A549 (cell line): ENCODE measurements around the gene CYP8B1. TPM values are rescaled to one million over a fixed set of nuclear protein-coding genes. Genes with fewer than 3 reads are reported as not detected.

Source experiments
- ATAC-seq, 2 experiments: fragments of 200-7000 bp in 1 of 2; fragments of >200 bp in 1 of 2; cut with Nextera tagmentation in 1 of 2; cut with Tn5 transposase in 1 of 2; 3 replicates each; pipeline versions ENCODE4 v1.8.0 to v1.9.1; 2018 to 2020; ENCODE audit warnings: mild to moderate bottlenecking in 1 of 2, moderate library complexity in 1 of 2
- CTCF ChIA-PET: fragments of 300-600 bp; sonication (Branson Sonifier 250); formaldehyde crosslinking; extraction: SDS; loops from one replicate; lab custom pipeline; 2021; ENCODE audit warnings: antibody characterized with exemption, inconsistent platforms; lab: Yijun Ruan, JAX
- POLR2A ChIA-PET: fragments of 350-600 bp; formaldehyde crosslinking; extraction: SDS; loops from one replicate; lab custom pipeline; 2021; ENCODE audit warnings: antibody characterized with exemption, inconsistent platforms; lab: Yijun Ruan, JAX
- DNase-seq, 2 experiments: peaks; one replicate each; pipeline versions ENCODE4 v3.0.0 to v3.0.0-alpha.2; 2011 to 2016; ENCODE audit warnings: low read depth in 1 of 2, low spot score in 1 of 2
- FAIRE-seq: peaks from 2 replicates; lab custom pipeline; 2011; peaks lifted over from hg19 to GRCh38; lab: Jason Lieb, UNC
- H3K27ac ChIP-seq, 2 experiments: fragments of >200 bp; sonication (Bioruptor Twin); formaldehyde crosslinking; 3 replicates each; pipeline ENCODE4 v1.5.1; 2016 to 2017
- H3K4me1 ChIP-seq: fragments of >200 bp; sonication (Bioruptor Twin); formaldehyde crosslinking; 3 replicates; pipeline ENCODE4 v1.6.1; 2016
- H3K4me2 ChIP-seq: fragments of >200 bp; sonication (Bioruptor Twin); formaldehyde crosslinking; 3 replicates; pipeline ENCODE4 v1.6.1; 2016
- H3K4me3 ChIP-seq: fragments of >200 bp; sonication (Bioruptor Twin); formaldehyde crosslinking; 3 replicates; pipeline ENCODE4 v1.5.1; 2016
- H3K9me3 ChIP-seq: fragments of >200 bp; sonication (Bioruptor Twin); formaldehyde crosslinking; 3 replicates; pipeline ENCODE4 v1.6.1; 2016
- ATOH8 ChIP-seq: fragments of 250-450 bp; sonication (Bioruptor Pico); IDR thresholded peaks from 2 replicates; pipeline ENCODE4 v1.5.0; 2020; ENCODE audit warnings: low read depth, mild to moderate bottlenecking, moderate library complexity
- BHLHE40 ChIP-seq: IDR thresholded peaks from 2 replicates; pipeline ENCODE4 v1.6.1; 2012; ENCODE audit warnings: low read depth, low read length, inconsistent platforms
- CBX8 ChIP-seq: fragments of 200-600 bp; sonication (generic); IDR thresholded peaks from 2 replicates; pipeline ENCODE4 v1.6.1; 2016
- E2F6 ChIP-seq: IDR thresholded peaks from 2 replicates; pipeline ENCODE4 v1.6.1; 2012; ENCODE audit warnings: low read depth, borderline replicate concordance
- EP300 ChIP-seq, 2 experiments: fragments of >200 bp; sonication (Bioruptor Twin); formaldehyde crosslinking; IDR thresholded peaks; 2 replicates in 1 of 2; 3 replicates in 1 of 2; pipeline ENCODE4 v1.6.1; 2016 to 2017
- FOSB ChIP-seq: fragments of 250-450 bp; sonication (Bioruptor Pico); IDR thresholded peaks from 2 replicates; pipeline ENCODE4 v1.5.0; 2020; ENCODE audit warnings: mild to moderate bottlenecking, moderate library complexity
- FOSL2 ChIP-seq, 2 experiments: fragments of 450-650 bp in 1 of 2; fragments of >200 bp in 1 of 2; sonication (Bioruptor Twin) in 1 of 2; formaldehyde crosslinking; IDR thresholded peaks; 2 replicates each; pipeline versions ENCODE4 v1.5.0 to v1.6.1; 2016 to 2020; ENCODE audit warnings: mild to moderate bottlenecking in 1 of 2, moderate library complexity in 1 of 2
- FOXS1 ChIP-seq: fragments of 250-450 bp; sonication (Bioruptor Pico); IDR thresholded peaks from 2 replicates; pipeline ENCODE4 v1.5.0; 2020; ENCODE audit warnings: mild to moderate bottlenecking, moderate library complexity
- HES2 ChIP-seq: fragments of >200 bp; sonication (Bioruptor Twin); formaldehyde crosslinking; IDR thresholded peaks from 2 replicates; pipeline ENCODE4 v1.6.1; 2016
- HEYL ChIP-seq: fragments of 250-450 bp; sonication (Bioruptor Pico); IDR thresholded peaks from 2 replicates; pipeline ENCODE4 v1.8.0; 2021; ENCODE audit warnings: mild to moderate bottlenecking, moderate library complexity
- HOXB5 ChIP-seq: fragments of 250-450 bp; sonication (Bioruptor Pico); IDR thresholded peaks from 2 replicates; pipeline ENCODE4 v1.5.0; 2020; ENCODE audit warnings: mild to moderate bottlenecking, moderate library complexity
- JUNB ChIP-seq: fragments of >200 bp; sonication (Bioruptor Twin); formaldehyde crosslinking; IDR thresholded peaks from 2 replicates; pipeline ENCODE4 v1.6.1; 2016
- NPAS2 ChIP-seq: fragments of 250-450 bp; sonication (Bioruptor Pico); IDR thresholded peaks from 2 replicates; pipeline ENCODE4 v1.8.0; 2022; ENCODE audit warnings: mild to moderate bottlenecking, moderate library complexity, borderline replicate concordance
- NR3C1 ChIP-seq: fragments of >200 bp; sonication (Bioruptor Twin); formaldehyde crosslinking; IDR thresholded peaks from 3 replicates; pipeline ENCODE4 v1.6.1; 2017
- PBX3 ChIP-seq: IDR thresholded peaks from 2 replicates; pipeline ENCODE4 v1.6.1; 2012
- POLR2AphosphoS2 ChIP-seq: conservative IDR thresholded peaks from 2 replicates; pipeline ENCODE4 v1.6.1; 2012; ENCODE audit warnings: low read length, improper control_type of control experiment, inconsistent platforms
- RARB ChIP-seq: fragments of 250-450 bp; sonication (Bioruptor Pico); IDR thresholded peaks from 2 replicates; pipeline ENCODE4 v1.8.0; 2021; ENCODE audit warnings: mild to moderate bottlenecking, moderate library complexity
- RCOR1 ChIP-seq: fragments of 150-350 bp; IDR thresholded peaks from 2 replicates; pipeline ENCODE4 v1.6.1; 2014; ENCODE audit warnings: antibody characterized with exemption, low read length, low read depth
- RFX5 ChIP-seq: fragments of 450-650 bp; IDR thresholded peaks from 2 replicates; pipeline ENCODE4 v1.7.1; 2014; ENCODE audit warnings: antibody characterized with exemption, mild to moderate bottlenecking, moderate library complexity
- RNF2 ChIP-seq: fragments of 200-600 bp; sonication (generic); IDR thresholded peaks from 2 replicates; pipeline ENCODE4 v1.6.1; 2016; ENCODE audit warnings: low read depth, mild to moderate bottlenecking, antibody characterized with exemption, moderate library complexity, borderline replicate concordance
- SMC3 ChIP-seq: fragments of >200 bp; sonication (Bioruptor Twin); formaldehyde crosslinking; IDR thresholded peaks from 3 replicates; pipeline ENCODE4 v1.6.1; 2018; ENCODE audit warnings: inconsistent platforms
- SREBF2 ChIP-seq: fragments of 450-650 bp; IDR thresholded peaks from 2 replicates; pipeline ENCODE4 v1.6.1; 2014; ENCODE audit warnings: mild to moderate bottlenecking, moderate library complexity
- ZC3H11A ChIP-seq: fragments of 450-650 bp; IDR thresholded peaks from 2 replicates; pipeline ENCODE4 v1.6.1; 2014; ENCODE audit warnings: antibody characterized with exemption, mild to moderate bottlenecking
- ZSCAN20 ChIP-seq: fragments of 250-450 bp; sonication (Bioruptor Pico); IDR thresholded peaks from 2 replicates; pipeline ENCODE4 v1.8.0; 2022; ENCODE audit warnings: mild to moderate bottlenecking, moderate library complexity
- WGBS: methylation state at CpG from one replicate; pipeline ENCODE4 v1.1.6; 2017; ENCODE audit errors: missing lambda C conversion rate; 5-methylcytosine and 5-hydroxymethylcytosine counted together
- polyA plus RNA-seq, 4 experiments: library from polyadenylated mRNA; depleted of rRNA in 3 of 4; stranded (reverse); fragments of >200 nt; fragmentation: RNase III in 1 of 4; extraction: RNeasy Plus Mini Kit Qiagen cat#74134 plus additional on column Dnase treatment in 1 of 4; gene quantifications; 2 replicates in 3 of 4; 3 replicates in 1 of 4; pipeline ENCODE4 v1.2.3, GENCODE V29; 2011 to 2017
- TF ChIP-seq, protein P1 (sequence below): fragments of >200 bp; sonication (Bioruptor Twin); formaldehyde crosslinking; IDR thresholded peaks from 3 replicates; pipeline ENCODE4 v1.5.1; 2016
- TF ChIP-seq, protein P2 (sequence below): fragments of >200 bp; sonication (Bioruptor Twin); formaldehyde crosslinking; IDR thresholded peaks from 3 replicates; pipeline ENCODE4 v1.6.1; 2016

CYP8B1 gene
- polyA plus RNA-seq, 2 of the 4 experiments (the other 2 are of a cell fraction) = not detected

DNA sequence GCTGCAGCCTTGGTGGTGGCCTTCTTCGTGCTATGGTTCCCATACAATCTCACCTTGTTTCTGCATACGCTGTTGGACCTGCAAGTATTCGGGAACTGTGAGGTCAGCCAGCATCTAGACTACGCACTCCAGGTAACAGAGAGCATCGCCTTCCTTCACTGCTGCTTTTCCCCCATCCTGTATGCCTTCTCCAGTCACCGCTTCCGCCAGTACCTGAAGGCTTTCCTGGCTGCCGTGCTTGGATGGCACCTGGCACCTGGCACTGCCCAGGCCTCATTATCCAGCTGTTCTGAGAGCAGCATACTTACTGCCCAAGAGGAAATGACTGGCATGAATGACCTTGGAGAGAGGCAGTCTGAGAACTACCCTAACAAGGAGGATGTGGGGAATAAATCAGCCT is 10.4 kb downstream of the CYP8B1 start:
- FAIRE-seq (no peak), DNase-seq (no peak), ATAC-seq (no peak)
- WGBS = 82% methylated on average over 8 of the region's 8 CpGs
- ChIA-PET CTCF (interaction anchor here (0.8 to 1.2 kb wide), 3 partner anchors 16 to 59 kb away, joined by 3 read pairs; no protein-coding TSS in a partner anchor), POLR2A (no interaction called here)
- no peak overlapping the region for H3K4me2 ChIP-seq
- H3K4me1 ChIP-seq = no peaks in the 10 kb centered on the region
- no peak overlapping the region for H3K27ac ChIP-seq
- H3K4me3 ChIP-seq = no peak overlapping the region
- no peaks in the 10 kb centered on the region for H3K9me3 ChIP-seq
- TF ChIP-seq POLR2AphosphoS2 (no peak), RCOR1 (no peak), RFX5 (no peak), JUNB (no peak), EP300 (IDR thresholded peaks at IDR 0.05) (no peak), ZSCAN20 (CRISPR knock-in tag) (no peak)

GRCh38 chr3:42864321-42864950 is 11.2 kb downstream of the CYP8B1 start:
- Histone ChIP-seq H3K4me3 (no peak overlapping the region), H3K9me3 (no peaks in the 10 kb centered on the region), H3K4me1 (no peaks in the 10 kb centered on the region), H3K4me2 (no peak overlapping the region)
- ATAC-seq (no peak), DNase-seq (no peak)
- WGBS = 54% methylated on average over 14 of the region's 15 CpGs
- CTCF ChIA-PET = interaction anchor here (0.8 to 1.5 kb wide), 3 partner anchors 25 to 84 kb away, joined by 3 read pairs; no protein-coding TSS in a partner anchor
- TF ChIP-seq, protein P1, sequence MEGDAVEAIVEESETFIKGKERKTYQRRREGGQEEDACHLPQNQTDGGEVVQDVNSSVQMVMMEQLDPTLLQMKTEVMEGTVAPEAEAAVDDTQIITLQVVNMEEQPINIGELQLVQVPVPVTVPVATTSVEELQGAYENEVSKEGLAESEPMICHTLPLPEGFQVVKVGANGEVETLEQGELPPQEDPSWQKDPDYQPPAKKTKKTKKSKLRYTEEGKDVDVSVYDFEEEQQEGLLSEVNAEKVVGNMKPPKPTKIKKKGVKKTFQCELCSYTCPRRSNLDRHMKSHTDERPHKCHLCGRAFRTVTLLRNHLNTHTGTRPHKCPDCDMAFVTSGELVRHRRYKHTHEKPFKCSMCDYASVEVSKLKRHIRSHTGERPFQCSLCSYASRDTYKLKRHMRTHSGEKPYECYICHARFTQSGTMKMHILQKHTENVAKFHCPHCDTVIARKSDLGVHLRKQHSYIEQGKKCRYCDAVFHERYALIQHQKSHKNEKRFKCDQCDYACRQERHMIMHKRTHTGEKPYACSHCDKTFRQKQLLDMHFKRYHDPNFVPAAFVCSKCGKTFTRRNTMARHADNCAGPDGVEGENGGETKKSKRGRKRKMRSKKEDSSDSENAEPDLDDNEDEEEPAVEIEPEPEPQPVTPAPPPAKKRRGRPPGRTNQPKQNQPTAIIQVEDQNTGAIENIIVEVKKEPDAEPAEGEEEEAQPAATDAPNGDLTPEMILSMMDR = no peak
- TF ChIP-seq ATOH8 = no peak
- no peak for TF ChIP-seq ZC3H11A
- TF ChIP-seq HOXB5 (CRISPR knock-in tag) = no peak
- no peak for TF ChIP-seq BHLHE40
- TF ChIP-seq RFX5 = no peak
- no peak for TF ChIP-seq SMC3
- no peak for TF ChIP-seq FOSB (CRISPR knock-in tag)
- TF ChIP-seq, all 56 proteins: peak for 0
- POLR2A ChIA-PET = no interaction called here
- no peak for FAIRE-seq
- no peak overlapping the region for H3K27ac ChIP-seq

DNA sequence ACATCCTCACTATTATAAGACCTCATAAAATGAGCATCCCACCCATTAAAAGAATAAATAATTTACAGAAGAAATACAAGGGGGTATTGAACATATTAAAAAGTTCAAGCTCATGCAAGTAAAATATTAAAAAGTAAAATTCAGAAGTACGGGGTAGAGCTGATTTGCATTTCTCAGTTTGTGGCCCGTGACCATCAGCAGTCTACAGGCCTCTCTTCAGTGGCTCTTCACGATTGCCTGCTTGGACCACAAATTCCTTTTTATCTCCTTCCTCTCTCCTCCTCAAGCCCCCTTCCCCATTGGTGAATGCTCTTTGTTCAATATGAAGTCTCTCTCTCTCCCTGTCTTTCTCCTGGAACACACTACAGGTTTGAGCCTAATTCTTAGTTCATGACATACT is 19.1 kb downstream of the CYP8B1 start:
- H3K4me3 ChIP-seq = no peak overlapping the region
- no peak overlapping the region for H3K4me2 ChIP-seq
- TF ChIP-seq HES2 (no peak), SREBF2 (no peak), NPAS2 (CRISPR knock-in tag) (no peak), RNF2 (no peak), BHLHE40 (no peak), NR3C1 (no peak), HEYL (CRISPR knock-in tag) (no peak), E2F6 (no peak), FOSL2 (IDR thresholded peaks at IDR 0.05) (no peak), FOSL2 (CRISPR knock-in tag; IDR thresholded peaks at IDR 0.05) (no peak), POLR2AphosphoS2 (no peak), PBX3 (no peak), CBX8 (no peak), FOXS1 (CRISPR knock-in tag) (no peak), RARB (no peak)
- TF ChIP-seq, protein P2, sequence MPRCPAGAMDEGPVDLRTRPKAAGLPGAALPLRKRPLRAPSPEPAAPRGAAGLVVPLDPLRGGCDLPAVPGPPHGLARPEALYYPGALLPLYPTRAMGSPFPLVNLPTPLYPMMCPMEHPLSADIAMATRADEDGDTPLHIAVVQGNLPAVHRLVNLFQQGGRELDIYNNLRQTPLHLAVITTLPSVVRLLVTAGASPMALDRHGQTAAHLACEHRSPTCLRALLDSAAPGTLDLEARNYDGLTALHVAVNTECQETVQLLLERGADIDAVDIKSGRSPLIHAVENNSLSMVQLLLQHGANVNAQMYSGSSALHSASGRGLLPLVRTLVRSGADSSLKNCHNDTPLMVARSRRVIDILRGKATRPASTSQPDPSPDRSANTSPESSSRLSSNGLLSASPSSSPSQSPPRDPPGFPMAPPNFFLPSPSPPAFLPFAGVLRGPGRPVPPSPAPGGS = no peak
- TF ChIP-seq, all 56 proteins: peak for 0
- Histone ChIP-seq H3K9me3 (no peaks in the 10 kb centered on the region), H3K27ac (no peak overlapping the region), H3K4me1 (no peaks in the 10 kb centered on the region)
- WGBS = 50% methylated on average over 3 of the region's 3 CpGs
- DNase-seq = no peak
- no peak for ATAC-seq
- ChIA-PET CTCF (interaction anchor here (1.2 to 1.4 kb wide), 2 partner anchors 17 to 25 kb away, joined by 3 to 5 read pairs; no protein-coding TSS in a partner anchor), POLR2A (no interaction called here)
- no peak for FAIRE-seq
